GM21825 (cell line): ENCODE results near the gene LTB4R2.
"Not testable (repeated sequence)": the region's sequence is repeated elsewhere in the genome, so short reads cannot be mapped to it uniquely, and the experiment has no call there.

ENCODE experiments used
- ATAC-seq: cut with Tn5 transposase; IDR thresholded peaks from one replicate; pipeline ENCODE4 v1.9.1; 2021; ENCODE audit warnings: mild to moderate bottlenecking, moderate library complexity; ENCODE audit not compliant: unreplicated experiment

LTB4R2 gene

GRCh38 chr14:24315807-24316596 lies 6.1 kb downstream of the LTB4R2 start:
- ATAC-seq: no peak

DNA sequence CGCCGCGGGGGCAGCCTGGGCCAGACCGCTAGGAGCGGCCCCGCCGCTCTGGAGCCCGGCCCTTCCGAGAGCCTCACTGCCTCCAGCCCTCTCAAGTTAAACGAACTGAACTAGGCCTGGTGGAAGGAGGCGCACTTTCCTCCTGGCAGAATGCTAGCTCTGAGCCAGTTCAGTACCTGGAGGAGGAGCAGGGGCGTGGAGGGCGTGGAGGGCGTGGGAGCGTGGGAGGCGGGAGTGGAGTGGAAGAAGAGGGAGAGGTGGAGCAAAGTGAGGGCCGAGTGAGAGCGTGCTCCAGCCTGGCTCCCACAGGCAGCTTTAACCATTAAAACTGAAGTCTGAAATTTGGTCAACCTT lies 6.6 kb downstream of the LTB4R2 start:
- no peak for ATAC-seq

GRCh38 chr14:24317141-24317928 lies 7.4 kb downstream of the LTB4R2 start:
- ATAC-seq: no peak

- no peak for ATAC-seq
Observed at GRCh38 chr14:24321212-24321975, 11.5 kb downstream of the LTB4R2 start.

- ATAC-seq: no peak
Observed at GRCh38 chr14:24322672-24323071, 12.7 kb downstream of the LTB4R2 start.

GRCh38 chr14:24323341-24323740 lies 13.4 kb downstream of the LTB4R2 start:
- ATAC-seq: no peak

DNA sequence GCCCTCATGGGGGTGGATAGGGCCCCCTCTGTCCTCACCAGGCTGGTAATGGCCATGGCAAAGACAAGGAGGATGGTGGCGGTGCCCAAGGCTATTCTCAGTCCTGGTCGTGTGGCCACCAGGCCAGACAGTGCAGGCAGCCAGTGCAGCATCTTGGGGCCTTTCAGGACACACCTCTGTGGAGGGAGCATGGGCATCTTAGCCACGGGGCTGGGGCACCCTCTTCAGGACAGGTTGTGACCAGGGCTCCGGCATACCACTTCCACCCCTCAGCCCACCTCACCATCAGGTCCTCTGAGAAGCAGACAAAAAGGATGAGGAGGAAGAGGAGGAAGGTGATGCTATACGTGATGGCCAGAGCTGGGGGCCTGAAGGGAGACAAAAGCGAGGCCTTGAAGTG lies 14.1 kb downstream of the LTB4R2 start:
- ATAC-seq: no peak

DNA sequence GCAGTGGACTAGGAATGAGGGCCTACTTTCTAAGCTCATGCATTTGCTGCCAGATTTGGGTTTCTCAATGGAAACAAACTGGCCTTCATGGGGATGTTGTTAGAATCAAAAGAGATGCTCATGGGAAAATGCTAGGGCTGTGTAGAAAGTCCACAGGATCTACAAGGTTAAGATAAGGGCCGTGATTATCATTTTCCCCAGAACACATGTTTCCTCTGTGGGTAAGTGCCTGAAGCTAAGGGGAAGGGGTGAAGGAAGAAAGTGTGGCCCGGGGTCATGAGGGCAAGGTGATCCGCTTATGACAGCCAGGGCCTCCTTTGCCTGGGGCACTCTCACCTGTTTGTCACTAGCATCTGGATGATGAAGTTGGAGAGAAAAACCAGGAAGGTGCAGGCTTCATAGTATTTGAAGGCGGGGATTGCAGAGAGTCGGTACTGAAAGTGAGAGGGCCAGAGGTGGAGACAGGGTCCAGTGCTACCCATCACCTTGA lies 15.1 kb downstream of the LTB4R2 start:
- ATAC-seq: no peak

- no peak for ATAC-seq
Observed at GRCh38 chr14:24325963-24326362, 16.0 kb downstream of the LTB4R2 start.

DNA sequence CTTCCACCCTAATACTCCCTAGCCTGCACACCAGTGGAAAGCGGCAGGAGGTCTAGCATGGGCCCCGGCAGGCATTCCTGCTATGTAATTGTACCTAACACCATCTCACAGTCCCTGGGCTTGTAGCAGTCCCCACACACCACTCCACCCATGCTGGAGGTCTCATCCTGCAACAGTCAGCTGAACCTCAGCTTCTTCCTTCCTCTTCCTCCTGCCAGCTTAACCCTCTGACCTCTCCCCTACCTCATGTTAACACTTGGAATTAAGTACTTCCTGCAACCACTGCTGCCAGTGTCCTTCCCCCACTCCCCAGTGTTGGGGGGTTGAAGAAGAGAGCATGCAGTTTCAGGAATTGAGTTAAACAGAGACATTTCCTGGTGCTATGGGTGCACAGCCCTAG lies 17.4 kb downstream of the LTB4R2 start:
- ATAC-seq: no peak

- not testable (repeated sequence) for ATAC-seq
Observed at GRCh38 chr14:24327914-24328313, 18.0 kb downstream of the LTB4R2 start.

GRCh38 chr14:24329073-24329663 lies 19.2 kb downstream of the LTB4R2 start:
- no peak for ATAC-seq

DNA sequence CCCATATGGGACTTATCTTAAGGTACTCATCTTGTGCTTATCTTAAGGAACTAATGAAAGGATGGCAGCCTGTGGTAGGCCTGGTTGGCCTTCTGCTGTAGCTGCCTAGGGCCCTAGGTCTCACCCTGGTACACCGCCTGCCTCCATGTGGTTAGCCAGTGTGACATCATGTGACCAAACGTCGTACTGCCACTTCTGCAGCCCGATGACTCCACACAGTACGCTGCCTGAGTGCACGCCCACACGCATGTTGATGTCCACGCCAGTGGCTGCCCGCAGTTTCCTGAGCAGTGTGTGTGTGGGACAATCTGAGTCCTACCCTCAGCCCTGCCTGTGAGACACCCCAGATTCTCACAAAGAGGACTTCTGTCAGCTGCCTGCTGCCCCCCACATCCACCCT lies 19.8 kb downstream of the LTB4R2 start:
- no peak for ATAC-seq

DNA sequence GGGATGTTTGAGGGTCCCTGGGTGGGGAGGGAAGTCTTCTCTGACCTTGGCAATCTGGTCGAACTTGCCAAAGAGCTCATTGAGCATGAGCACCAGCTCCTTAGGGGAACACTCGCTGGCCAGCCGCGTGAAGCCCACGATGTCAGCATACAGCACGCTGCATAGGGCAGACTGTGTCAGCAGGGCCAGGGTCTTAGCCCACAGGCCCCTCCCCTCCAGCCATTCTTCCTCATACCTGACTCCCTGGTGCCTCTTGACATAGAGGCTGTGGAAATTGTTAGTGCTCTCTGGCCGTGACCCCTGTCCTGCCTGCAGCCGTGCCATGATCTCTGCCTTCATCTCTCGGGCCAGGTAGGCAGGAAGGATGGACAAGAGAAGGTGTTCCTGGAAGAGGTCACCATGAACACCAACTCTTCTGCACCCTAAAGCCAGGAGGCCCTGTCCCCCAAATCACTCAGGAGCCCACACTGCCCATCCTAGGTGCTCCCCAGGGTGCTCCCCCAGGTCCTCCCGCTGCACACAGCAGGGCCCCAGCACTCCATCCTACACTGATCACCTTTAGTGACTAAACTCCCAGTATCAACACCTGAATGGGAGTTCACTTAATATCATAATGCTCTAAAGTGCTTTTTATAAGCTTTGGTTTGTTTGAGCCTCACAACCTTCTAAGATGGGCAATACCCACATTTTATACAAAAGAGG lies 21.2 kb downstream of the LTB4R2 start:
- ATAC-seq: no peak

- no peak for ATAC-seq
Observed at GRCh38 chr14:24331731-24332267, 21.9 kb downstream of the LTB4R2 start.

DNA sequence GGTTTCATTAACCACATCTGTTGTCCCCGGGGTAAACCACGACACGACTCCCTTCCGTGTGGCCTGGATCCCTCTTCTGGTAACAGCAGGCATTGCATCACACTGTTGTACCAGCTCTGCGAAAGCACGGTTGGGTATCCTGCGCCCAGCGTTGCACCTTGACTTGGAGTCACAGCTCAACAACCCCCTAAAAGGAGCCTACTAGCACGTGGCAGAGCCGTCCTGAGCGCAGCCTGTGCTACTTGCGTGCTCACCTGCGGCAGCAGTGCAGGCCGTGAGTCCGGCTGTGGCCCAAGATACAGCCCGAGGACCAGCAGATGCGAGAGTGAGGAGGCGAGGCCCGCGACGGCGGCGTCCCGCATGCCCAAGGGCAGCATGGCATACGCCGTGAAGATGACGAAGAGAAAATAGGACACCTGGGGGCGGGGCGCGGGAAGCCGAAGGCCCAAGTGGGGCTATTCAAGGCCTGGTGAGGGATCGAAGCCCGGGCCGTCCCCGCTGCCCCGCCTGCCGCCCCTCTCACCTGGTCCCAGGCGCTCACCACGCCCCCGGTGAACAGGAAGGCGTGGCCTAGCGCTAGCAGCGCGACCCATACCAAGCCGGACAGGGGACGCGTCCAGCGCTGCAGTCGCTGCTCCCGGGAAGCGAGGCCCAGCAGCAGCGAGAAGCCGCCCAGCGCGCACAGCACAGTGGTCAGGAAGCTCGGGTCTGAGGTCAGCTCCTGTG lies 22.5 kb downstream of the LTB4R2 start:
- peak; percentile 82 for ATAC-seq

- ATAC-seq: no peak
Observed at GRCh38 chr14:24334431-24335291, 24.7 kb downstream of the LTB4R2 start, which contains the start of gene ADCY4. Gene ADCY4, minus strand, starts transcription at chr14:24335071. Its CDS starts 419 bp downstream, at chr14:24334652.

GRCh38 chr14:24335461-24336171 lies 25.7 kb downstream of the LTB4R2 start:
- ATAC-seq: no peak
